B cell (primary cell): ENCODE data around the gene NOS3. TPM values are rescaled to one million over a fixed set of nuclear protein-coding genes. Genes with fewer than 3 reads are reported as not detected.

ENCODE experiments used
- ATAC-seq: fragments of 200-7000 bp; cut with Tn5 transposase; one replicate; pipeline ENCODE4 v1.10.0; 2021; ENCODE audit warnings: low read depth, mild to moderate bottlenecking, moderate number of reproducible peaks, moderate library complexity
- CTCF ChIA-PET: fragments of 350-600 bp; sonication (Branson Sonifier 250); formaldehyde crosslinking; loops from one replicate; lab custom pipeline; 2021; ENCODE audit warnings: antibody characterized with exemption, inconsistent platforms; lab: Charles Lee
- POLR2A ChIA-PET: fragments of 350-600 bp; sonication (Branson Sonifier 250); formaldehyde crosslinking; loops from one replicate; lab custom pipeline; 2021; ENCODE audit warnings: antibody characterized with exemption; lab: Charles Lee
- DNase-seq: peaks from one replicate; pipeline ENCODE4 v3.0.0; 2013
- H2AFZ ChIP-seq: 2 replicates; pipeline ENCODE4 v1.6.1; 2012; ENCODE audit warnings: mild to moderate bottlenecking, low read depth, low read length; ENCODE audit not compliant: insufficient read depth, poor library complexity, severe bottlenecking
- H3K27ac ChIP-seq, 2 donors: 1 replicate in 1 of 2; 2 replicates in 1 of 2; pipeline ENCODE4 v1.5.1; 2012 to 2013; ENCODE audit warnings: low read length in 2 of 2, mild to moderate bottlenecking in 2 of 2, moderate library complexity in 1 of 2
- H3K27me3 ChIP-seq, 4 experiments: fragments of 200-600 bp in 1 of 4; sonication (generic) in 1 of 4; replicated peaks in 1 of 4; 1 replicate in 2 of 4; 2 replicates in 2 of 4; pipeline versions ENCODE4 v1.6.1 to v1.7.0; 2013 to 2016; ENCODE audit warnings: low read length in 3 of 4, mild to moderate bottlenecking in 2 of 4, mixed read lengths in 1 of 4, moderate library complexity in 1 of 4; ENCODE audit not compliant: insufficient read depth in 4 of 4, control insufficient read depth in 3 of 4; ENCODE audit errors: control extremely low read depth in 1 of 4
- H3K36me3 ChIP-seq, 2 experiments: replicated peaks in 1 of 2; 1 replicate in 1 of 2; 2 replicates in 1 of 2; pipeline versions ENCODE4 v1.6.1 to v1.7.1; 2013; ENCODE audit warnings: low read length in 1 of 2; ENCODE audit not compliant: insufficient read depth in 2 of 2, control insufficient read depth in 1 of 2; ENCODE audit errors: control extremely low read depth in 1 of 2, extremely low read depth in 1 of 2
- H3K4me1 ChIP-seq, 2 donors: fragments of 200-600 bp in 1 of 2; sonication (generic) in 1 of 2; 1 replicate in 1 of 2; 2 replicates in 1 of 2; pipeline versions ENCODE4 v1.5.1 to v1.6.1; 2013 to 2017; ENCODE audit warnings: low read length in 2 of 2; ENCODE audit not compliant: control insufficient read depth in 2 of 2, insufficient read depth in 2 of 2
- H3K4me2 ChIP-seq: replicated peaks from 2 replicates; pipeline ENCODE3; 2012; ENCODE audit warnings: mild to moderate bottlenecking, low read depth, low read length; ENCODE audit not compliant: poor library complexity, severe bottlenecking
- H3K4me3 ChIP-seq, 5 experiments: fragments of 200-600 bp in 1 of 5; sonication (generic) in 1 of 5; 1 replicate in 3 of 5; 2 replicates in 2 of 5; pipeline versions ENCODE4 v1.5.1 to v1.7.0; 2011 to 2016; ENCODE audit warnings: low read length in 4 of 5, mild to moderate bottlenecking in 4 of 5, low read depth in 2 of 5, control low read depth in 1 of 5, moderate library complexity in 1 of 5; ENCODE audit not compliant: insufficient read depth in 1 of 5; ENCODE audit errors: control extremely low read depth in 1 of 5, extremely low read depth in 1 of 5
- H3K79me2 ChIP-seq: fragments of 200-600 bp; sonication (generic); one replicate; pipeline ENCODE4 v1.6.0; 2016; ENCODE audit warnings: low read length; ENCODE audit not compliant: control insufficient read depth, insufficient read depth
- H3K9ac ChIP-seq: fragments of 200-600 bp; sonication (generic); 2 replicates; pipeline ENCODE4 v1.6.1; 2017; ENCODE audit warnings: mild to moderate bottlenecking, low read length, moderate library complexity
- H3K9me3 ChIP-seq, 3 donors: one replicate each; pipeline versions ENCODE4 v1.6.1 to v1.7.1; 2013; ENCODE audit warnings: low read length in 2 of 3; ENCODE audit not compliant: control insufficient read depth in 2 of 3, insufficient read depth in 1 of 3; ENCODE audit errors: control extremely low read depth in 1 of 3
- H4K20me1 ChIP-seq: 2 replicates; pipeline ENCODE4 v1.6.0; 2012; ENCODE audit warnings: mild to moderate bottlenecking, low read length; ENCODE audit not compliant: insufficient read depth, control insufficient read depth, poor library complexity, severe bottlenecking
- H3K27ac Mint-ChIP-seq: one replicate; pipeline ENCODE4 v1.8.0; 2021; ENCODE audit warnings: mixed read lengths
- H3K27me3 Mint-ChIP-seq: one replicate; pipeline ENCODE4 v1.8.0; 2021; ENCODE audit warnings: mixed read lengths
- H3K4me1 Mint-ChIP-seq: one replicate; pipeline ENCODE4 v1.8.0; 2021; ENCODE audit warnings: mixed read lengths
- H3K4me3 Mint-ChIP-seq: one replicate; pipeline ENCODE4 v1.8.0; 2021; ENCODE audit warnings: mixed read lengths
- H3K9me3 Mint-ChIP-seq: one replicate; pipeline ENCODE4 v1.8.0; 2022; ENCODE audit warnings: mixed read lengths; ENCODE audit not compliant: insufficient read depth
- EZH2 ChIP-seq: IDR thresholded peaks from 2 replicates; pipeline ENCODE4 v1.6.1; 2012; ENCODE audit warnings: borderline replicate concordance, low read depth, mild to moderate bottlenecking, moderate library complexity, low read length; ENCODE audit not compliant: insufficient read depth, poor library complexity, severe bottlenecking
- WGBS: methylation state at CpG from one replicate; pipeline ENCODE4 v1.1.5; 2013; ENCODE audit warnings: missing lambda C conversion rate; ENCODE audit not compliant: insufficient coverage; 5-methylcytosine and 5-hydroxymethylcytosine counted together
- intact Hi-C: fragments of 100-400 bp; cut with micrococcal nuclease; formaldehyde crosslinking; loops from one replicate; pipeline ENCODE4 v1.10.0; 2022
- polyA plus RNA-seq: library from polyadenylated mRNA; depleted of rRNA; stranded (reverse); fragments of >200 nt; gene quantifications from 2 replicates; pipeline ENCODE4 v1.2.3, GENCODE V29; 2012
- total RNA-seq, 2 donors: library from RNA; stranded (reverse); fragments of 120-200 nt in 1 of 2; gene quantifications; 1 replicate in 1 of 2; 2 replicates in 1 of 2; pipeline versions ENCODE4 v1.2.3 to v1.2.4, GENCODE V29; 2013 to 2022
- TF ChIP-seq, protein P1 (sequence below): fragments of 200-600 bp; IDR thresholded peaks from one replicate; pipeline ENCODE4 v1.8.0; 2022; ENCODE audit warnings: antibody characterized with exemption, mild to moderate bottlenecking

The NOS3 gene
- total and polyA plus RNA-seq, 2 donors (not counting 1 experiment from before 2014, with no cell fraction given), result 0.39 to 0.54 TPM

DNA sequence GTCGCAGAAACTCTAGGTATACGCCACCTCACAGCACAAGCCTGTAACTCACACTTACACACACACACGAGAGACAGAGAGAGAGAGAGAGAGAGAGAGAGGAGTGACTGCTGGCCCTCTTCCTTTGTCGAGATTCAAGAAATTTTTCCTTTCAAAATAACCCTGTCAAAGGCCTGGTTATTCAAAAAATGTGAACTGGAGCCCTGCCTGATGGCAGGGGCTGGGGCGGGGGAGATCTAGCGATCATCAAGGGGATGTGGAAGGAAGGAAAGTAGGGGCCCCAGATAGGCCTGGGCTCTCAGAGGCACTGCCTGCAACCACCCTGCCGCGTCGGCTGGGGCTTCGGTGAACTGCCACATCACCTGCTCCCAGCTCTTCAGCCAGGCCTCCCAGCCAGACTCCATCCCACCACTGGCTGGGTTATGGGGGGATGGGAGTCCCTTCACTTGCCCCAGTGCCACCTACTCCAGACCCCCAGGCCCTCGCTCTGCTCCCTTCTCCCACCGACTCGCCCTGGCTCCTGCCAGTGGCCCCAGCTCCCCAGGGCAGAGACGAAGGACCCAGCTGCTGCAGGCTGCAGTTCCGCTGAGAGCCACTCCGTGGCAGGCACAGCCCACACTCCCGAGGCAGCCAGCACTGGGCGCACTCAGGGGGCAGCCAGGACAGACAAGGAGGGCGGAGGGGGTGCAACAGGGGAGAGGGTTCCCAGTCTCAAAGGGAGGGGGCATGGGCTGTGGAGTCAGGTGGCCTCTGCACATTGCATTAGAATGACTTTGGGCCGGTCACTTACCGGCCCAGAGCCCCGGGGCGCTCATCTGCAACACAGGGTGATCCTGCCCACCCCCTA, 28.0 kb upstream of the NOS3 start:
- Histone ChIP-seq H3K9me3 (peaks cover 0 to 9% (median 0%) of the 10 kb centered on the region in 3 donors), H3K9ac (no peak overlapping the region), H3K4me1 (peaks cover 3 to 5% of the 10 kb centered on the region in 2 donors), H3K36me3 (no peaks in the 10 kb centered on the region), H2AFZ (peak overlapping the region; percentile 38), H3K27me3 (peaks cover 0 to 49% (median 5%) of the 10 kb centered on the region in 4 experiments), H3K4me3 (no peak overlapping the region), H3K4me2 (no peak overlapping the region), H4K20me1 (no peaks in the 10 kb centered on the region), H3K27ac (no peak overlapping the region), H3K79me2 (no peaks in the 10 kb centered on the region)
- Mint-ChIP-seq H3K27ac (no peak overlapping the region), H3K4me3 (no peak overlapping the region), H3K9me3 (no peaks in the 10 kb centered on the region), H3K4me1 (peaks cover 2% of the 10 kb centered on the region), H3K27me3 (peaks cover 48% of the 10 kb centered on the region)
- peak; percentile 67 for DNase-seq
- TF ChIP-seq EZH2, result no peak
- TF ChIP-seq, protein P1, sequence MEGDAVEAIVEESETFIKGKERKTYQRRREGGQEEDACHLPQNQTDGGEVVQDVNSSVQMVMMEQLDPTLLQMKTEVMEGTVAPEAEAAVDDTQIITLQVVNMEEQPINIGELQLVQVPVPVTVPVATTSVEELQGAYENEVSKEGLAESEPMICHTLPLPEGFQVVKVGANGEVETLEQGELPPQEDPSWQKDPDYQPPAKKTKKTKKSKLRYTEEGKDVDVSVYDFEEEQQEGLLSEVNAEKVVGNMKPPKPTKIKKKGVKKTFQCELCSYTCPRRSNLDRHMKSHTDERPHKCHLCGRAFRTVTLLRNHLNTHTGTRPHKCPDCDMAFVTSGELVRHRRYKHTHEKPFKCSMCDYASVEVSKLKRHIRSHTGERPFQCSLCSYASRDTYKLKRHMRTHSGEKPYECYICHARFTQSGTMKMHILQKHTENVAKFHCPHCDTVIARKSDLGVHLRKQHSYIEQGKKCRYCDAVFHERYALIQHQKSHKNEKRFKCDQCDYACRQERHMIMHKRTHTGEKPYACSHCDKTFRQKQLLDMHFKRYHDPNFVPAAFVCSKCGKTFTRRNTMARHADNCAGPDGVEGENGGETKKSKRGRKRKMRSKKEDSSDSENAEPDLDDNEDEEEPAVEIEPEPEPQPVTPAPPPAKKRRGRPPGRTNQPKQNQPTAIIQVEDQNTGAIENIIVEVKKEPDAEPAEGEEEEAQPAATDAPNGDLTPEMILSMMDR, result peak; percentile 77
- ChIA-PET CTCF (interaction anchor here (0.5 to 3.6 kb wide), 11 partner anchors 9 to 677 kb away, joined by 3 to 44 read pairs (median 3); no protein-coding TSS in a partner anchor), POLR2A (no interaction called here)
- ATAC-seq, result peak; percentile 82
- WGBS, result 30% methylated on average over 15 of the region's 23 CpGs
- intact Hi-C loops, result loop anchor here (1.0 kb wide), 2 partner anchors 24 to 56 kb away; no protein-coding TSS in a partner anchor
